GM18517 (cell line): ENCODE results near the gene IGF1R.

ENCODE experiments used
- ATAC-seq: cut with Tn5 transposase; IDR thresholded peaks from one replicate; pipeline ENCODE4 v1.9.1; 2021; ENCODE audit warnings: mild to moderate bottlenecking, moderate library complexity; ENCODE audit not compliant: unreplicated experiment

The IGF1R gene

GRCh38 chr15:98853617-98854420, 205.5 kb downstream of the IGF1R start:
- no peak for ATAC-seq

GRCh38 chr15:98854496-98854895, 206.2 kb downstream of the IGF1R start:
- no peak for ATAC-seq

GRCh38 chr15:98855067-98855814, 206.9 kb downstream of the IGF1R start:
- no peak for ATAC-seq

- no peak for ATAC-seq
These were observed 207.6 kb downstream of the IGF1R start for GRCh38 chr15:98855815-98856531.

GRCh38 chr15:98856532-98856907, 208.2 kb downstream of the IGF1R start:
- no peak for ATAC-seq

GRCh38 chr15:98858610-98859023, 210.3 kb downstream of the IGF1R start:
- no peak for ATAC-seq

GRCh38 chr15:98859149-98859548, 210.8 kb downstream of the IGF1R start:
- no peak for ATAC-seq

- ATAC-seq = no peak
These were observed 212.1 kb downstream of the IGF1R start for GRCh38 chr15:98860281-98861041.

GRCh38 chr15:98861188-98861587, 212.8 kb downstream of the IGF1R start:
- ATAC-seq = no peak

GRCh38 chr15:98863983-98864382, 215.6 kb downstream of the IGF1R start:
- ATAC-seq = no peak

- peak; percentile 84 for ATAC-seq
These were observed 217.3 kb downstream of the IGF1R start for GRCh38 chr15:98865397-98866339.

GRCh38 chr15:98866511-98866910, 218.2 kb downstream of the IGF1R start:
- no peak for ATAC-seq

GRCh38 chr15:98868564-98868963, 220.2 kb downstream of the IGF1R start:
- ATAC-seq = no peak

- ATAC-seq = no peak
These were observed 222.4 kb downstream of the IGF1R start for GRCh38 chr15:98870788-98871187.

GRCh38 chr15:98872774-98873173, 224.4 kb downstream of the IGF1R start:
- no peak for ATAC-seq

GRCh38 chr15:98873441-98874218, 225.3 kb downstream of the IGF1R start:
- no peak for ATAC-seq

GRCh38 chr15:98874370-98874769, 226.0 kb downstream of the IGF1R start:
- ATAC-seq = no peak

GRCh38 chr15:98874773-98875172, 226.4 kb downstream of the IGF1R start:
- no peak for ATAC-seq

GRCh38 chr15:98875309-98875708, 227.0 kb downstream of the IGF1R start:
- no peak for ATAC-seq
